ENCODE measurements around the gene SV2C.

DNA sequence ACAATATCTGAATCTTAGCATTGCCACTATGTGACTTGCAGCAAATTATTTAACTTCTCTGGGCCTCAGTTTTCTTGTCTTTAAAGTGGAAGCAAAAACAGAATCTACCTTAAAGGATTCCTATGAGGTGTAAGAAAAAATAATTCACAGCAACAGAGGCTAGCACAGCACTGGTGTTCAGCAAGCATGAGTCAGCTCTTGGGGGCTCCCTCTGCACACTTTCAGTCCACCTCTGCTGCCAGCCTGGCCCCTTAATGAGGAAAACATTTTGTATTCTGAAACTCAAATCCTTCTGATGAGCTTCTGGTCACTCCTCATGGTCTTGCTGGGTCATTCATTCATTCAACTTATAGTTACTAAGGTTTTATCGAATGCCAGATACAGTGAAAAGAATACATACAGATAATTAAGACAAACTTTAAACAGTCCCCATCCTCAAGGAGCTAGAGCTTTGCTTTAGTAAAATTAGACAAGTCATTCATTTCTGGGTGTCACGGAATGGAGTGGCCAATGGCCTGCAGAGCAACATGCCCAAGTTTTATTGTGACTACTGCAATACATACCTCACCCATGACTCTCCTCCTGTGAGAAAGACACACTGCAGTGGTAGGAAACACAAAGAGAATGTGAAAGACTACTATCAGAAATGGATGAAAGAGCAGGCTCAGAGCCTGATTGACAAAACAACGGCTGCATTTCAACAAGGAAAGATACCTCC, 293.1 kb downstream of the SV2C start:
- TF ChIP-seq, protein P1, sequence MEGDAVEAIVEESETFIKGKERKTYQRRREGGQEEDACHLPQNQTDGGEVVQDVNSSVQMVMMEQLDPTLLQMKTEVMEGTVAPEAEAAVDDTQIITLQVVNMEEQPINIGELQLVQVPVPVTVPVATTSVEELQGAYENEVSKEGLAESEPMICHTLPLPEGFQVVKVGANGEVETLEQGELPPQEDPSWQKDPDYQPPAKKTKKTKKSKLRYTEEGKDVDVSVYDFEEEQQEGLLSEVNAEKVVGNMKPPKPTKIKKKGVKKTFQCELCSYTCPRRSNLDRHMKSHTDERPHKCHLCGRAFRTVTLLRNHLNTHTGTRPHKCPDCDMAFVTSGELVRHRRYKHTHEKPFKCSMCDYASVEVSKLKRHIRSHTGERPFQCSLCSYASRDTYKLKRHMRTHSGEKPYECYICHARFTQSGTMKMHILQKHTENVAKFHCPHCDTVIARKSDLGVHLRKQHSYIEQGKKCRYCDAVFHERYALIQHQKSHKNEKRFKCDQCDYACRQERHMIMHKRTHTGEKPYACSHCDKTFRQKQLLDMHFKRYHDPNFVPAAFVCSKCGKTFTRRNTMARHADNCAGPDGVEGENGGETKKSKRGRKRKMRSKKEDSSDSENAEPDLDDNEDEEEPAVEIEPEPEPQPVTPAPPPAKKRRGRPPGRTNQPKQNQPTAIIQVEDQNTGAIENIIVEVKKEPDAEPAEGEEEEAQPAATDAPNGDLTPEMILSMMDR (conservative IDR thresholded peaks at IDR 0.05; ENCODE audit: low read length): peak; percentile 36
- TF ChIP-seq EZH2phosphoT487 (IDR thresholded peaks at IDR 0.05; ENCODE audit: borderline replicate concordance): no peak

All from Loucy (cell line).